Lung (tissue), 12 donors: ENCODE results near the gene CRYBG1. TPM values are rescaled to one million over a fixed set of nuclear protein-coding genes. Genes with fewer than 3 reads are reported as not detected.
"Not testable (repeated sequence)": the region's sequence is repeated elsewhere in the genome, so short reads cannot be mapped to it uniquely, and the experiment has no call there.

Experiments
- ATAC-seq: fragments of 200-7000 bp; cut with Tn5 transposase; one replicate; pipeline ENCODE4 v1.9.1; 2020; ENCODE audit warnings: moderate number of reproducible peaks; ENCODE audit not compliant: insufficient read depth, low FRiP score
- DNase-seq, 3 donors: peaks; one replicate each; pipeline ENCODE4 v3.0.0-alpha.2; 2013 to 2017
- H3K27ac ChIP-seq, 2 donors: one replicate each; pipeline ENCODE4 v1.5.1; 2013; ENCODE audit warnings: mild to moderate bottlenecking in 2 of 2, moderate library complexity in 2 of 2, control low read depth in 1 of 2, inconsistent platforms in 1 of 2, low read depth in 1 of 2, low read length in 1 of 2
- H3K27me3 ChIP-seq, 3 donors: one replicate each; pipeline ENCODE4 v1.5.1; 2013; ENCODE audit warnings: low read length in 2 of 3; ENCODE audit not compliant: control insufficient read depth in 3 of 3, insufficient read depth in 3 of 3
- H3K36me3 ChIP-seq, 4 donors: one replicate each; pipeline ENCODE4 v1.5.1; 2013; ENCODE audit warnings: low read length in 4 of 4, mild to moderate bottlenecking in 1 of 4, moderate library complexity in 1 of 4; ENCODE audit not compliant: control insufficient read depth in 4 of 4, insufficient read depth in 4 of 4
- H3K4me1 ChIP-seq, 5 donors: one replicate each; pipeline ENCODE4 v1.5.1; 2013; ENCODE audit warnings: low read length in 5 of 5, mild to moderate bottlenecking in 2 of 5, moderate library complexity in 1 of 5; ENCODE audit not compliant: control insufficient read depth in 5 of 5, insufficient read depth in 5 of 5
- H3K4me3 ChIP-seq: one replicate; pipeline ENCODE4 v1.5.1; 2013; ENCODE audit warnings: mild to moderate bottlenecking, control low read depth, moderate library complexity
- H3K9ac ChIP-seq, 2 donors: one replicate each; pipeline ENCODE4 v1.5.1; 2013; ENCODE audit warnings: low read length in 2 of 2, control low read depth in 1 of 2; ENCODE audit not compliant: insufficient read depth in 1 of 2
- H3K9me3 ChIP-seq, 4 donors: one replicate each; pipeline ENCODE4 v1.5.1; 2013; ENCODE audit warnings: low read length in 3 of 4, mild to moderate bottlenecking in 1 of 4, moderate library complexity in 1 of 4; ENCODE audit not compliant: control insufficient read depth in 4 of 4, insufficient read depth in 3 of 4
- WGBS, 2 donors: extraction: QIAGEN DNeasy Blood & Tissue Kit; methylation state at CpG; one replicate each; pipeline ENCODE4 v1.1.7; 2013; 5-methylcytosine and 5-hydroxymethylcytosine counted together
- polyA plus RNA-seq, 2 donors: library from polyadenylated mRNA; stranded (reverse); fragments of 200-250 nt; gene quantifications; one replicate each; pipeline ENCODE4 v1.2.1, GENCODE V29; 2013
- total RNA-seq, 2 donors: library from RNA; depleted of rRNA in 1 of 2; stranded (reverse); fragments of >200 nt in 1 of 2; gene quantifications; one replicate each; pipeline ENCODE4 v1.2.1, GENCODE V29; 2014 to 2021
- TF ChIP-seq, protein P1 (sequence below): IDR thresholded peaks from 2 replicates; pipeline ENCODE4 v1.5.1; 2012; ENCODE audit warnings: mild to moderate bottlenecking; ENCODE audit errors: control extremely low read depth, extremely low read depth
- donor health status: control.
- donor health status: control.
- donor health status: Bipolar disorder and iron deficiency.
- donor health status: healthy.
- donor health status: DM: yes; HTN: yes; CAD: no.

CRYBG1 gene
- total and polyA plus RNA-seq, 4 donors = 5.7 to 28.0 (median 12.6) TPM

DNA sequence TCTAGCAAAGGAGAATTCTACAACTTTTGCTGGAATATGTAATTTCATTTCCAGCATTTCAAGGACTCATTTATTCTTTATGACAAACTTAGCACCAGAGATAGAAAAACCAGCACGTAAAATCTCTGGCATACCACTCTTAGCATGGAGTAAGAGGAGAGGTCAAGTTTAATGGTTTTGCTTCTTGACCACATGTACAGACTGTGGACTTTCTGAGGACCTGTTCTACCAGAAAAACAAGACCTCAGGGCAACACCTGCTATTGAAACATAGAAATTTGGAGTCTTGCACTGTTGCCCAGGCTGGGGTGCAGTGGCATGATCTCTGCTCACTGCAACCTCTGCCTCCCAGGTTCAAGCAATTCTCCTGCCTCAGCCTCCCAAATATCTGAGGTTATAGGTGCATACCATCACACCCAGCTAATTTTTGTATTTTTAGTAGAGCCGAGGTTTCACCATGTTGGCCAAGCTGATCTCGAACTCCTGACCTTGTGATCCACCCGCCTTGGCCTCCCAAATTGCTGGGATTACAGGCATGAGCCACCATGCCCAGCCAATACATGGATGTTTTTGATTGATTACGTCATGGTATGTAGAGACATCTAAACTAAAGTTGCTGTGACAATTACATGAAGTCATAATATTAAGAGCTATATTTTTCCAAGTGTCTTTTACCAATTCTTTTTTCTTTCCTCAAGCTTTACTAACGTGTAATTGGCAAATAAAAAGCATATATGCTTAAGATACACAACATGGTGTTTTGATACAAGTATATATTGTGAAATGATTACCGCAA is 36.1 kb downstream of the CRYBG1 start:
- H3K9me3 ChIP-seq = no peaks in the 10 kb centered on the region
- peaks cover 0 to 5% (median 0%) of the 10 kb centered on the region in 5 donors for H3K4me1 ChIP-seq
- DNase-seq = no peak

DNA sequence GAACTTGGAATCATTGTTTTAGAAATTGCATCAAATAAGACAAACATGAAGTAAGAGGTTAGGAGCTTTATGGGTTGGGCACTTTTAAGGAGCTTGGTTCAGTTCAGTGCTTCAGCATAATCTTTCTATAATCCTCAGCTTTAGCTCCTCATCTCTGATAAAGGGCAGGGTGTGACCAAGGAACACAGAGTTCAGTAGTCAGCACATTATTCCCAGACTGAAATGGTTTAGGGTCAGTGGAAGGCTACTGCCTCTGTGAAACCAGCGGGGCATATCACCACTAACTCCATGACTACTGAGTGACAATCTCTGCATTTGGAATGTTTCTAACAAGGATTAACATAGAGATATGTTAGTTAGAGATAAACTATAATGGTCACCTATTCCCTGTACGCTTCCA is 36.9 kb downstream of the CRYBG1 start:
- WGBS, 2 donors = 95 to 98% methylated on average over 2 of the region's 2 CpGs
- Histone ChIP-seq H3K4me1 (no peaks in the 10 kb centered on the region), H3K36me3 (no peaks in the 10 kb centered on the region), H3K27ac (no peak overlapping the region), H3K9ac (no peak overlapping the region), H3K4me3 (no peak overlapping the region), H3K9me3 (no peaks in the 10 kb centered on the region), H3K27me3 (peaks cover 0 to 2% (median 0%) of the 10 kb centered on the region in 3 donors)
- TF ChIP-seq, protein P1, sequence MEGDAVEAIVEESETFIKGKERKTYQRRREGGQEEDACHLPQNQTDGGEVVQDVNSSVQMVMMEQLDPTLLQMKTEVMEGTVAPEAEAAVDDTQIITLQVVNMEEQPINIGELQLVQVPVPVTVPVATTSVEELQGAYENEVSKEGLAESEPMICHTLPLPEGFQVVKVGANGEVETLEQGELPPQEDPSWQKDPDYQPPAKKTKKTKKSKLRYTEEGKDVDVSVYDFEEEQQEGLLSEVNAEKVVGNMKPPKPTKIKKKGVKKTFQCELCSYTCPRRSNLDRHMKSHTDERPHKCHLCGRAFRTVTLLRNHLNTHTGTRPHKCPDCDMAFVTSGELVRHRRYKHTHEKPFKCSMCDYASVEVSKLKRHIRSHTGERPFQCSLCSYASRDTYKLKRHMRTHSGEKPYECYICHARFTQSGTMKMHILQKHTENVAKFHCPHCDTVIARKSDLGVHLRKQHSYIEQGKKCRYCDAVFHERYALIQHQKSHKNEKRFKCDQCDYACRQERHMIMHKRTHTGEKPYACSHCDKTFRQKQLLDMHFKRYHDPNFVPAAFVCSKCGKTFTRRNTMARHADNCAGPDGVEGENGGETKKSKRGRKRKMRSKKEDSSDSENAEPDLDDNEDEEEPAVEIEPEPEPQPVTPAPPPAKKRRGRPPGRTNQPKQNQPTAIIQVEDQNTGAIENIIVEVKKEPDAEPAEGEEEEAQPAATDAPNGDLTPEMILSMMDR = no peak
- DNase-seq (no peak), ATAC-seq (no peak)

More for the DNA sequence above, 36.1 kb downstream of the CRYBG1 start:
- Histone ChIP-seq H3K36me3 (no peaks in the 10 kb centered on the region), H3K27ac (no peak overlapping the region), H3K9ac (no peak overlapping the region), H3K27me3 (peaks cover 0 to 2% (median 2%) of the 10 kb centered on the region in 3 donors), H3K4me3 (no peak overlapping the region)
- TF ChIP-seq, protein P1 = no peak
- ATAC-seq = no peak
- WGBS, 2 donors = 85 to 88% methylated on average over 7 of the region's 7 CpGs

DNA sequence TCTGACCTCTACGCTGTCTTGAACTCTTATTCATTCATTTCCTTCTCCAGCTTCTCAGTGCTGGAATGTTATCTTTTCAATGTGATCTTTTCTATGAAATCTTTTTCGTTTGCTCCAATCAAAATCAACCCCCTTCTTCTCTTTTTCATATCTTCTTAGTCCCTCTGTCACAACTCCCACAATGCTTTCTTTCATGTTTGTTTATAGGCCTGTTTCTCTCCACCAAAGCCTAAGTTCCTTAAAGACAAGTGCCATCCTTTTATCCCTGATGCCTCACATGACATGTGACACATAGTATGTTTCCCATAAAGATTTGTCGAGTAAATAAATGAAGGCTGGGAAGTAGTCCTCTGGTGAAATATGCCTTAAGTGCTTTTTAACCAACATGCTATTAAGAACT is 38.1 kb downstream of the CRYBG1 start:
- no peak overlapping the region for H3K4me3 ChIP-seq
- WGBS, 2 donors = 60 to 66% methylated on average over 3 of the region's 3 CpGs
- peaks cover 0 to 2% (median 0%) of the 10 kb centered on the region in 4 donors for H3K9me3 ChIP-seq
- no peaks in the 10 kb centered on the region for H3K4me1 ChIP-seq
- DNase-seq (no peak), ATAC-seq (no peak)
- TF ChIP-seq, protein P1 = no peak
- H3K27ac ChIP-seq = no peak overlapping the region
- H3K9ac ChIP-seq = no peak overlapping the region
- H3K36me3 ChIP-seq = no peaks in the 10 kb centered on the region
- peaks cover 0 to 2% (median 0%) of the 10 kb centered on the region in 3 donors for H3K27me3 ChIP-seq

DNA sequence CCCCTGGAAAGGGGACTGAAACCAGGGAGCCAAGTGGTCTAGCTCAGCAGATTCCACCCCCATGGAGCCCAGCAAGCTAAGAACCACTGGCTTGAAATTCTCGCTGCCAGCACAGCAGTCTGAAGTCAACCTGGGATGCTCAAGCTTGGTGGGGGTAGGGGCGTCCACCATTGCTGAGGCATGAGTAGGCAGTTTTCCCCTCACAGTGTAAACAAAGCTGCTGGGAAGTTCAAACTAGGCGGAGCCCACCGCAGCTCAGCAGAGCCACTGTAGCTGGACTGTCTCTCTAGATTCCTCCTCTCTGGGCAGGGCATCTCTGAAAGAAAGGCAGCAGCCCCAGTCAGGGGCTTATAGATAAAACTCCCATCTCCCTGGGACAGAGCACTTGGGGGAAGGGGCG is 44.5 kb downstream of the CRYBG1 start:
- not testable (repeated sequence) for H3K4me1 ChIP-seq, H3K27me3 ChIP-seq, H3K4me3 ChIP-seq, H3K9me3 ChIP-seq, H3K36me3 ChIP-seq, ATAC-seq, DNase-seq, H3K9ac ChIP-seq, H3K27ac ChIP-seq
- 71 to 73% methylated on average over 5 of the region's 5 CpGs for WGBS, 2 donors
